ENCODE data around the gene SRM. TPM values are rescaled to one million over a fixed set of nuclear protein-coding genes. Genes with fewer than 3 reads are reported as not detected.

The SRM gene
- total RNA-seq, 2 experiments from 2014 or later: 240 TPM

GRCh38 chr1:11045428-11046269 lies 14.2 kb downstream of the SRM start:
- POLR2A ChIA-PET: interaction anchor here (0.7 to 0.9 kb wide), 2 partner anchors 24 to 693 kb away, joined by 3 read pairs; no protein-coding TSS in a partner anchor
- no peaks in the 10 kb centered on the region for H3K27me3 Mint-ChIP-seq
- no peak overlapping the region for H3K27ac Mint-ChIP-seq
- no peaks in the 10 kb centered on the region for H3K4me1 Mint-ChIP-seq (ENCODE audit: low read depth)
- H3K9me3 Mint-ChIP-seq: no peaks in the 10 kb centered on the region
- CTCF ChIA-PET: interaction anchor here (8.1 kb wide), 1 partner anchor 8 kb away, joined by 62 read pairs; no protein-coding TSS in a partner anchor
- no peaks in the 10 kb centered on the region for H3K36me3 Mint-ChIP-seq (ENCODE audit: low read depth)
- ATAC-seq (no peak), DNase-seq (no peak)
- no peak overlapping the region for H3K4me3 Mint-ChIP-seq
- TF ChIP-seq CTCF (IDR thresholded peaks at IDR 0.05): no peak
- intact Hi-C loops (cut with micrococcal nuclease): no loop called here

GRCh38 chr1:11044849-11045427 lies 14.9 kb downstream of the SRM start:
- ChIA-PET POLR2A (no interaction called here), CTCF (no interaction called here)
- ATAC-seq (no peak), DNase-seq (no peak)
- Mint-ChIP-seq H3K27me3 (no peaks in the 10 kb centered on the region), H3K36me3 (ENCODE audit: low read depth) (no peaks in the 10 kb centered on the region), H3K9me3 (no peaks in the 10 kb centered on the region), H3K27ac (no peak overlapping the region), H3K4me3 (no peak overlapping the region), H3K4me1 (ENCODE audit: low read depth) (no peaks in the 10 kb centered on the region)
- intact Hi-C loops (cut with micrococcal nuclease): no loop called here
- TF ChIP-seq CTCF (IDR thresholded peaks at IDR 0.05): no peak

GRCh38 chr1:11044086-11044848 lies 15.6 kb downstream of the SRM start:
- H3K9me3 Mint-ChIP-seq: no peaks in the 10 kb centered on the region
- CTCF ChIA-PET: no interaction called here
- no peak overlapping the region for H3K27ac Mint-ChIP-seq
- H3K4me1 Mint-ChIP-seq (ENCODE audit: low read depth): no peaks in the 10 kb centered on the region
- no peaks in the 10 kb centered on the region for H3K36me3 Mint-ChIP-seq (ENCODE audit: low read depth)
- DNase-seq: no peak
- intact Hi-C loops (cut with micrococcal nuclease): no loop called here
- POLR2A ChIA-PET: interaction anchor here (0.8 to 1.3 kb wide), 2 partner anchors 13 to 14 kb away, joined by 3 to 5 read pairs; no protein-coding TSS in a partner anchor
- no peak for ATAC-seq
- no peaks in the 10 kb centered on the region for H3K27me3 Mint-ChIP-seq
- H3K4me3 Mint-ChIP-seq: no peak overlapping the region
- TF ChIP-seq CTCF (IDR thresholded peaks at IDR 0.05): no peak

GRCh38 chr1:11042995-11043874 lies 16.6 kb downstream of the SRM start:
- H3K27me3 Mint-ChIP-seq: no peaks in the 10 kb centered on the region
- H3K27ac Mint-ChIP-seq: no peak overlapping the region
- ATAC-seq (no peak), DNase-seq (no peak)
- ChIA-PET CTCF (no interaction called here), POLR2A (interaction anchor here (0.8 to 1.5 kb wide), 4 partner anchors 13 to 56 kb away, joined by 3 to 5 read pairs (median 4); partner anchors contain the start of gene EXOSC10)
- no peak overlapping the region for H3K4me3 Mint-ChIP-seq
- TF ChIP-seq CTCF (IDR thresholded peaks at IDR 0.05): no peak
- no peaks in the 10 kb centered on the region for H3K9me3 Mint-ChIP-seq
- H3K36me3 Mint-ChIP-seq (ENCODE audit: low read depth): no peaks in the 10 kb centered on the region
- no peaks in the 10 kb centered on the region for H3K4me1 Mint-ChIP-seq (ENCODE audit: low read depth)
- intact Hi-C loops (cut with micrococcal nuclease): no loop called here

Measured in activated CD8-positive, alpha-beta T cell treated with anti-CD3 and anti-CD28 coated beads for 36 hours (primary cell).